RWPE1 (cell line): ENCODE measurements around the gene PIP5K1C.
A peak's percentile ranks its signal among the peaks of the same experiment; 100 is the strongest.

Experiments
- CTCF ChIA-PET: fragments of 350-600 bp; sonication (Branson Sonifier 250); formaldehyde crosslinking; extraction: SDS; loops from one replicate; lab custom pipeline; 2021; lab: Yijun Ruan, JAX
- POLR2A ChIA-PET: fragments of 400-600 bp; formaldehyde crosslinking; extraction: SDS; loops from one replicate; lab custom pipeline; 2020; ENCODE audit warnings: antibody characterized with exemption; ENCODE audit not compliant: low non-redundant PET; lab: Yijun Ruan, JAX
- DNase-seq: peaks from one replicate; pipeline ENCODE4 v3.0.0; 2012; ENCODE audit warnings: low spot score
- H3K27ac ChIP-seq: fragments of 450-650 bp; 2 replicates; pipeline ENCODE4 v1.5.1; 2017
- TF ChIP-seq, protein P1 (sequence below): fragments of 450-650 bp; conservative IDR thresholded peaks from 2 replicates; pipeline ENCODE4 v1.5.1; 2017; ENCODE audit warnings: low read depth, mild to moderate bottlenecking

Gene PIP5K1C

DNA sequence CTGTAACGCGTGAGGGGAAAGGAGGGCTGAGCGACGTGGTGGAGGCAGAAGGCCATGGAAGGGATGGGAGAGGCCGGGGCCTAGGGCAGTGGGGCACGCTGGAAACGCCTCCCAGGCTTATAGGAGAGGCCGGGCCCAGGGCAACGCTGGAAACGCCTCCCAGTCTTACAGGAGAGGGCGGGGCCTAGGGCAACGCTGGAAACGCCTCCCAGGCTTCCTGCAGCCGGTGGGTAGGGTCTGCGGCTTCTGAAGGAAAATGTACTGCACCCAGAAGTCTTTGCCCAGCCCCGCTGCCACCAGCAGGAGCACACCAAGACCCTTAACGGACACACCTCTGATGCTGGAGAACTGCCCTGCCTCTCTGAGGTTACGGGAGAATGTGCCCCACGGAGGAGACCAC lies 82.8 kb downstream of the PIP5K1C start:
- H3K27ac ChIP-seq, result peak overlapping the region; percentile 45
- no peak for DNase-seq
- TF ChIP-seq, protein P1, sequence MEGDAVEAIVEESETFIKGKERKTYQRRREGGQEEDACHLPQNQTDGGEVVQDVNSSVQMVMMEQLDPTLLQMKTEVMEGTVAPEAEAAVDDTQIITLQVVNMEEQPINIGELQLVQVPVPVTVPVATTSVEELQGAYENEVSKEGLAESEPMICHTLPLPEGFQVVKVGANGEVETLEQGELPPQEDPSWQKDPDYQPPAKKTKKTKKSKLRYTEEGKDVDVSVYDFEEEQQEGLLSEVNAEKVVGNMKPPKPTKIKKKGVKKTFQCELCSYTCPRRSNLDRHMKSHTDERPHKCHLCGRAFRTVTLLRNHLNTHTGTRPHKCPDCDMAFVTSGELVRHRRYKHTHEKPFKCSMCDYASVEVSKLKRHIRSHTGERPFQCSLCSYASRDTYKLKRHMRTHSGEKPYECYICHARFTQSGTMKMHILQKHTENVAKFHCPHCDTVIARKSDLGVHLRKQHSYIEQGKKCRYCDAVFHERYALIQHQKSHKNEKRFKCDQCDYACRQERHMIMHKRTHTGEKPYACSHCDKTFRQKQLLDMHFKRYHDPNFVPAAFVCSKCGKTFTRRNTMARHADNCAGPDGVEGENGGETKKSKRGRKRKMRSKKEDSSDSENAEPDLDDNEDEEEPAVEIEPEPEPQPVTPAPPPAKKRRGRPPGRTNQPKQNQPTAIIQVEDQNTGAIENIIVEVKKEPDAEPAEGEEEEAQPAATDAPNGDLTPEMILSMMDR, result no peak
- ChIA-PET POLR2A (no interaction called here), CTCF (no interaction called here)

DNA sequence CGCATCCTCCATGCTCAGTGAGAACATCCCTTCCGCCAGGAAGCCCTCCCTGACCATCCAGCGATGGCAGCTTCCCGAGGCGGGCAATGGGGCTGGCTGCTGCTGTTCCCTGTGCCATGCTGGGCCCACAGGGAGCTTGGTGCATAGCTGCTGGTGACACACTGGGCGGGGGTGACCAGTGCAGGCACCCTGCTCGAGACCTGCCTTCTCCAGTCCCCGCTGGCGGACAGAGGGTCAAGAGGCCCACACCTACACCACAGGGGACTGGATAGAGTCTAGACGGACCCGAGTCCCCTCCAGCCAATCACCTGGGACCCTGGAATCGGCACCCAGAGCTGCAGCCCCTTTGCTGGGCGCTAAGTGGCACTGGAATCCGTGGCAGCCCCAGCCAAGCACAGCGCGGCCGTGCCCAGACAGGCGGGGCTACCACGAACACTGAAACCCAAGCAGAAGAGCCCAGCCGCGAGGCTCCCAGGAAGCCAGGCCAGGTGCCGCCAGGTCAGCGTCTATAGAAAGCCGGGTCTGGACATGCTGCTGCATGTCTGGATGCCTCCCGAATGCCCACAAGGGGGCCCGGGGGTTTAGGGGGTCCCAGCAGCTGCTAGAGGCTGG lies 84.6 kb downstream of the PIP5K1C start:
- ChIA-PET CTCF (no interaction called here), POLR2A (no interaction called here)
- no peak for DNase-seq
- peak overlapping the region; percentile 45 for H3K27ac ChIP-seq
- TF ChIP-seq, protein P1, result no peak

DNA sequence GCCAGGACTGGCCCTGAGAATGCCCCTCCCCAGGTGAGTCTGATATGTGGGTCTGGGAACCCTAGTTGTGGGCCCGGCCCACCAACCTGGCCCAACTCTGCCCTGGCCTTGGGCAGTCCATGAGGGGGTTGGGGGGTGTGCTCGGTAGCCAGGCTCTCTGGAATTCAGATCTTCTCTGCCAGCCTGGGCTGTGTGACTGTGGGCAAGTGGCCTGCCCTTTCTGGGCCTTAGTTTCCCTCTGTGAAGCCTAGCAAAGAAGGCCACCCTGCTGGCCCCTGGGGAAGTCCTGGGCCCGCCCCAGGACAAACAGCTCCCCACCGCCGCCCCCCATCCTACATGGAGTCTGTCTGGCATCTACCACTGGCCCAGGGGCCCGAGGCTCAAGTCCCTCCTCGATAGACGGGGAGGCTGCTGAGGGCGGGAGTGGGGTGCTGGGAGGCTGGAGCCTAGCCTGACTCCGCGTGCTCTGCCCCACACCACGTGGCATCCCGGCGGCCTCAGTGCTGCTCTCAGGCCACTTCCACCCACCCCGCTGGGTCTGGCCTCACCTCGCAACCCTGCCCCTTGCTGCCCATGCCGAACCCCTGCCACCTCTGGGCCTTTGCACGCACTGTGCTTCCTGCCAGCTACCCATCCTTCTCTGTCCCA lies 85.3 kb downstream of the PIP5K1C start:
- POLR2A ChIA-PET, result no interaction called here
- no peak overlapping the region for H3K27ac ChIP-seq
- TF ChIP-seq, protein P1, result no peak
- CTCF ChIA-PET, result no interaction called here
- no peak for DNase-seq

DNA sequence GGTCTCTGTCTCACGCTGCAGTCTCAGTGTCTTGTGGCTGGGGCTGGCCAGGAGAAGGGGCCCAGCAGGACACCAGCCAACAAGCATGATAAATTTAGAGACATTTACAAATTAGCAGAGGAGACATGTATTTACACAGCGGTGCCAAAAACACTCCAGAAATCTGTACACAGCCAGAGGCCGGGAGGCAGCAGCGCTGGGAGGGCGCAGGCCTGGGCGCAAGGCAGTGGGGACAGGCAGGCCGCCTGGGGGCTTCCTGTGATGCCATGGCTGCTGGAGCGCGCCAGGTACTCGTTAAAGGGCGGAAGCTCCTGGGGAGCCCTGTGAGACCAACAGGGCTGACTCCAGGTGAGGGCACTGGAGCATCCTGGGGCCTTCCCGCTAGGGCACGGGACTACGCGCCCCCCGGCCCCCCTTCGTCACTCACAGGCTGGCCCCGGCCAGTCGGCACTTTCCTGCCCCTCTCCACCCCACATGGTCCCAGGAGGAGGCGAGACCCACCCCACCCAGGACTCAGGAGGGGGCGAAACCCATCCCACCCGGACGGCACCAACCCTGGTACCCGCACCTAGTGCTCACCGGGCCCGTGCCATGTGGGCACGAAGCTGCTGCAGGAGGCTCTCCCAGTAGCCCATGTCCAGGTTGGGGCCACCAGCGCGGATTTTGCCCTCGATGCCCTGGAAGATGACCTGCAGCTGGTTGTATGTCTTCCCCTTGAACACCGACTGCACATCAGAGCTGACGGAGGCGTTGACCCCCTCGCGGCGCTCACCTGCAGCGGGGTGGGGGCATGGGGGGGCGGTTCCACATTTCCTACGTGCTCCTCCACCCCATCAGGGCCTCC lies 86.2 kb downstream of the PIP5K1C start:
- ChIA-PET POLR2A (no interaction called here), CTCF (no interaction called here)
- H3K27ac ChIP-seq, result no peak overlapping the region
- DNase-seq, result no peak
- TF ChIP-seq, protein P1, result no peak

DNA sequence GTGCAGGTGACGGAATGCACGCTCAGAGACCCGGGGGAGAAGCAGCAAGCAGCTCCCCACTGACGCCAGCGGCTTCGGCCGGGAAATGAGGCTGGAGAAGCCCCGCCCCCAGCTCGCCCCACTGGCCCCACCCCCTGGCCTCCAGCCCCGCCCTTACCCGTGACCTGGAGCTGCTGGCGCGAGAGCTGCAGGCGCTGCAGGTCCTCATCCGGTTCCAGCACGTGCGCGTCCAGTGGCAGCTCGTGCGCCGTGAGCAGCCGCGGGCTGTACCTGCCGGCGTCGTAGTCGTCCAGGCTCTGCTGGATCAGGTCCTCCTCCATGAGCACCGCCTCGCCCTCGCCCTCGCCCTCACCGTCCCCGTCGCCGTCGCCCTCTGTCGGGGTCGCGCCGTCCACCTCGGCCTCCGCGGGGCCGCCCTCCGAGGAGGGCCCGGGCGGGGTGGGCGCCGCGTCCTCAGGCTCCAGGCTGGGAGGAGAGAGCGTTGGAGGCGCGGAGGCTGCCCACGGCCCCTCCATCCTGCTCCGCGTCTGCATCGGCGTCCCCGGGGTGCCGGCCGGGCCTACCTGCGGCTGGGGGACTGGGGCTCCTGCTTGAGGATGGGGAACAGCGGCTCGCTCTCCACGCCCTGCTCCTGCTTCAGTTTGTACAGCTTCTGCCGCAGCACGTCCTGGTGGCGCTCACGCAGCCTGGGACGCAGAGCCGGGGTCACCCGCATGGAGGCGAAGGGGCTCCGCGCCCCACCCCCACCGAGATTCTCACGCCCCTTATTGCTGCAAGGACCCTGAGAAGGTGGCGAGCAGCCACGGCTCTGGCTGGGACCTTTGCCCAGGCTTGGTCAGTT lies 87.1 kb downstream of the PIP5K1C start:
- H3K27ac ChIP-seq, result no peak overlapping the region
- DNase-seq, result no peak
- ChIA-PET POLR2A (no interaction called here), CTCF (no interaction called here)
- TF ChIP-seq, protein P1, result no peak

DNA sequence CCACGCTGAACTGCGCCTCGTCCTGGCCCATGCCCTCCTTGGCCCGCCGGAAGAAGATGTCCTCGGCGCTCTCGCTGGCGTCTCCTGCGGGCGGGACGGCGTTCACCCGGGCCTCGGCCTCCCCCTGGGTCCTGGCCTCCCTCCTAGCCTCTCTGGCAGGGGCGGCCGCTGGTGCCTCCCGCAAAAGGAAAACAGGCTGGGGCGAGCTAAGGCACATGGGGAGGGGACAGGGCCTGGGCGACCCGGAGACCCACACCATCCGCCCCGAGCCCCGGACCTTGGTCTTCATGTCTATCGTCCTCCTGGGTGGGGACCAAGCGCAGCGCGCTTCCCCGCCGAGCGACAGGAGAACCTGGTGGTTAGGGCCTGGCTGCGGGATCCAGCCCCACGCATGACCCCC lies 87.9 kb downstream of the PIP5K1C start:
- CTCF ChIA-PET, result no interaction called here
- POLR2A ChIA-PET, result no interaction called here
- DNase-seq, result no peak
- TF ChIP-seq, protein P1, result no peak
- H3K27ac ChIP-seq, result no peak overlapping the region
